Mammary epithelial cell (primary cell): ENCODE measurements around the gene PRDM12.

ENCODE experiments used
- CTCF ChIP-seq, 2 donors: IDR thresholded peaks in 1 of 2; conservative IDR thresholded peaks in 1 of 2; 2 replicates each; pipeline ENCODE4 v1.5.1; 2011 to 2012; ENCODE audit warnings: inconsistent platforms in 2 of 2, low read length in 2 of 2, mild to moderate bottlenecking in 2 of 2, control low read depth in 1 of 2, low read depth in 1 of 2; ENCODE audit not compliant: insufficient read depth in 1 of 2; ENCODE audit errors: extremely low read depth in 1 of 2
- EZH2 ChIP-seq: IDR thresholded peaks from 2 replicates; pipeline ENCODE4 v1.6.1; 2012; ENCODE audit warnings: low read length, inconsistent platforms, borderline replicate concordance

- TF ChIP-seq CTCF (conservative IDR thresholded peaks at IDR 0.05 in 1 of 2, IDR thresholded peaks at IDR 0.05 in 1 of 2; ENCODE audit: extremely low read depth in 1 of 2, insufficient read depth in 1 of 2, low read depth in 1 of 2, low read length in 2 of 2) (no peak), EZH2 (no peak)
Measured at GRCh38 chr9:130632841-130633240, 31.6 kb upstream of the PRDM12 start.
